ENCODE results near the gene PRPF4. TPM values are rescaled to one million over a fixed set of nuclear protein-coding genes. Genes with fewer than 3 reads are reported as not detected.

PRPF4 gene
- total RNA-seq, 1 experiment from 2014 or later = 32.4 TPM

DNA sequence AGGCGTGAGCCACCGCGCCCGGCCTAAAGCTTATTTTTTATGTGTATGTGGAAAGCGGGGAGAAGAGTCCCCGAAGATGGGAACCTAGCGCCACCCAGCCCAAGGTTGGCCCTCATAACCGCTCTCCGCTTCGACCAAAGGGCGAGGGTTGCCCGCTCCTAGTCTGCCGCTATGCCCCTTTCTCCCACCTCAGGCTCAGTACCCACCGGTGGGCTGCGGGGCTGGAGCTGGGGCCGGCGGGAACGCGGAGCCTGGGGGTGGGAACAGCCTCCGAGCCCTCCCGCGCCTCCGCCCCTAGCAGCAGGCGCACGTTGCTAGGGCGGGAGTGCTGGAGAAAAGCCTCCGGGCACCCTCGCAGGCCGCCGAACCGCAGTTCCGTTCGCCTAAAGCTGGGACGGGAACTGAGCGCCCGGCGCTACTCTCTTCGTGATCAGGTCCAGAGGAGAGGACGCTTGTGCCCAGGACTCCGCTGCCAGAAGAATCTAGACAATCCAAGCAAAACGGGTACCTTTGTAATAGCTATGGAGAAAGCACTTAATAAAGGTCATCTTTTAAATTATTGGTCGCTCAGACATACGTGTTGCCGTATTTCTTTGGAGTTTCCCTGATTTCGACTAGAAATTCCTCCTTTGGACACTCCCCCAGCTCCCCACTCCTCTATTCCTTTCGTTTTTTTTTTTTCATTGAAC is 64.7 kb downstream of the PRPF4 start, which contains the start of gene WDR31 (continued):
- TF ChIP-seq ERG (CRISPR knock-in tag; IDR thresholded peaks at IDR 0.05) = no peak
- TF ChIP-seq E2F4 (CRISPR knock-in tag; IDR thresholded peaks at IDR 0.05; ENCODE audit: borderline replicate concordance, low read depth) = no peak
- no peak for TF ChIP-seq JAZF1 (CRISPR knock-in tag; IDR thresholded peaks at IDR 0.05)
- TF ChIP-seq CREM (CRISPR knock-in tag; IDR thresholded peaks at IDR 0.05) = peak; percentile 64; the same call in 1 of the 2 replicates
- TF ChIP-seq, protein P1, sequence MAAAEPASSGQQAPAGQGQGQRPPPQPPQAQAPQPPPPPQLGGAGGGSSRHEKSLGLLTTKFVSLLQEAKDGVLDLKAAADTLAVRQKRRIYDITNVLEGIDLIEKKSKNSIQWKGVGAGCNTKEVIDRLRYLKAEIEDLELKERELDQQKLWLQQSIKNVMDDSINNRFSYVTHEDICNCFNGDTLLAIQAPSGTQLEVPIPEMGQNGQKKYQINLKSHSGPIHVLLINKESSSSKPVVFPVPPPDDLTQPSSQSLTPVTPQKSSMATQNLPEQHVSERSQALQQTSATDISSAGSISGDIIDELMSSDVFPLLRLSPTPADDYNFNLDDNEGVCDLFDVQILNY (CRISPR knock-in tag; IDR thresholded peaks at IDR 0.05) = peak; percentile 95
- no peak for TF ChIP-seq AR (CRISPR knock-in tag; IDR thresholded peaks at IDR 0.05)
- no peak for TF ChIP-seq ZNF232 (CRISPR knock-in tag; IDR thresholded peaks at IDR 0.05)
- peak; percentile 85 for TF ChIP-seq ETV6 (CRISPR knock-in tag; IDR thresholded peaks at IDR 0.05)
- no peak for TF ChIP-seq ZNF532 (CRISPR knock-in tag; IDR thresholded peaks at IDR 0.05; ENCODE audit: borderline replicate concordance)
- TF ChIP-seq FOXP1 (CRISPR knock-in tag; IDR thresholded peaks at IDR 0.05; ENCODE audit: borderline replicate concordance) = peak; percentile 85; the same call in 1 of the 2 replicates
- no peak for TF ChIP-seq ZNF671 (CRISPR knock-in tag; IDR thresholded peaks at IDR 0.05)
- TF ChIP-seq, protein P2, sequence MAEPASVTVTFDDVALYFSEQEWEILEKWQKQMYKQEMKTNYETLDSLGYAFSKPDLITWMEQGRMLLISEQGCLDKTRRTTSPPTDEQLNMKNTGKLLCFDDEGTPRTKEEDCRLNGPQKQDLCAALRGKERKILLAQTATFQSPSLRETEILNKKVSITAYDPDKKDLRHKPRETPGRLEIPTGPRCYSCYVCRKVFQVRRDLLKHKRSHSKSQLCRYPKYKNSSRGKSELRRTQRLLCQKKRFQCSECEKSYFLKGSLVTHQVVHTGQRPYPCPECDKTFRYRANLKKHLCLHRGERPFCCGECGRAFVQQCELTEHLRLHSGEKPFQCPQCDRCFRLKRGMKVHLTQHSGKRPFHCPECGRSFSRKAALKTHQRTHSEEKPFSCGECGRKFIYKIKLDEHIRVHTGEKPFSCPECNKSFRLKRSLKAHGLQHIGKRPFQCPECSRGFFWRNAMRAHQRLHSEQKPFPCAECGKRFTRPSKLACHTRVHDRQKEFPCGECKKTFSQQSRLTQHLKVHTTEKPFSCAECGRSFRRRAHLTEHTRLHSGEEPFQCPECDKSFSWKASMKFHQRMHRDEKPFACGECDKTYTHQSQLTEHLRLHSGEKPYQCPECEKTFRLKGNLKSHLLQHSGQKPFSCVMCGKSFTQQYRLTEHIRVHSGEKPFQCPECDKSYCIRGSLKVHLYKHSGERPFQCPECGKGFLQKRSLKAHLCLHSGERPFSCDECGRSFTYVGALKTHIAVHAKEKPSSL (CRISPR knock-in tag; conservative IDR thresholded peaks at IDR 0.05) = no peak
- no peak for TF ChIP-seq GTF2I (CRISPR knock-in tag; conservative IDR thresholded peaks at IDR 0.05)
- TF ChIP-seq ZNF138 (CRISPR knock-in tag; conservative IDR thresholded peaks at IDR 0.05) = no peak
- no peak for TF ChIP-seq ZNF396 (CRISPR knock-in tag; IDR thresholded peaks at IDR 0.05; ENCODE audit: borderline replicate concordance)
- TF ChIP-seq PRRX2 (CRISPR knock-in tag; IDR thresholded peaks at IDR 0.05) = no peak
- TF ChIP-seq FOXK1 (CRISPR knock-in tag; IDR thresholded peaks at IDR 0.05) = peak; percentile 59
- TF ChIP-seq RORB (CRISPR knock-in tag; IDR thresholded peaks at IDR 0.05) = no peak
- TF ChIP-seq CDX4 (CRISPR knock-in tag; IDR thresholded peaks at IDR 0.05; ENCODE audit: borderline replicate concordance) = no peak
- TF ChIP-seq EMX1 (CRISPR knock-in tag; IDR thresholded peaks at IDR 0.05) = no peak
- TF ChIP-seq IRF2 (CRISPR knock-in tag; IDR thresholded peaks at IDR 0.05; ENCODE audit: borderline replicate concordance, low read depth) = no peak
- 0 out of 2 replicates have a peak, but pooled peaks have one; percentile 13 for TF ChIP-seq ZNF423 (CRISPR knock-in tag; IDR thresholded peaks at IDR 0.05)
- TF ChIP-seq ATF6 (CRISPR knock-in tag; IDR thresholded peaks at IDR 0.05) = no peak

Measured in WTC11 (cell line).